ENCODE measurements around the gene ITPR1.
"Not testable (repeated sequence)": the region's sequence is repeated elsewhere in the genome, so short reads cannot be mapped to it uniquely, and the experiment has no call there.

The ITPR1 gene

DNA sequence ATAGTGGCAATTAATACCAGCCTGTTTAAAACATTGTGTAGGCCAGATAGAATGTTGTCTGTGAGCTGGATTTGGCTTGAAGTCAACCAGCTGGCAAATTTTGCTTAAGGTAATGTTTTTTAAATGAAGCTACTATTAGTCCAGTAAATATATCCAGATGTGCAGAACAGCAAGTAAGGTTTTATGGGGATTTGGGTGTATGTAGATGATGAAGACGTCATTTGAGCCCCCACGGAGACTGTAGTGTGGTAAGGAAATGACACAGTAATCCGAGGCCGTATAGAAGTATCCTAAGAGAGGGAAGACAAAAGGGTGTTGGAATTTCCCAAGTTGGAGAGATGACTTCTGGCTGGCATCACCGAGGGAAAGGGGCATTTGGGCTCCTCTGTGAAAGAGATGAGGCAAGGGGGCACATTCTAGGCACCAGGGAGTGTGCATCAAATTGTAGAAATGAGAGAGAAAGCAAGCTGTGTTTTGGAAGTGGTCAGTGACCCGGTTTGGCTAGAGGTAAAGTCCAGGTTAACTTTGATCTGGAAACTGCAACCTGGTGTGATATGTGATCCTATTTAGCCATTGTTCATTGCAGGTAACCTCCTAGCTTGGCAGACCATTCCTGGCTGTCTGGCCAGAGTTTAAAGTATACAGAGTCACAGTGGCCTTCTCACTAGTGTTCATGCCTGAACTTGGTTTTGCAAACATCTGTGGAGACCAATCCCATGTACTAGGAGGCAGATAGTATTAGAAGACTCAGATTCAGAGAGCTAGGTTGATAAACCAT lies 104.2 kb downstream of the ITPR1 start:
- peak in 1 of 3 donors; percentile 35 for DNase-seq

DNA sequence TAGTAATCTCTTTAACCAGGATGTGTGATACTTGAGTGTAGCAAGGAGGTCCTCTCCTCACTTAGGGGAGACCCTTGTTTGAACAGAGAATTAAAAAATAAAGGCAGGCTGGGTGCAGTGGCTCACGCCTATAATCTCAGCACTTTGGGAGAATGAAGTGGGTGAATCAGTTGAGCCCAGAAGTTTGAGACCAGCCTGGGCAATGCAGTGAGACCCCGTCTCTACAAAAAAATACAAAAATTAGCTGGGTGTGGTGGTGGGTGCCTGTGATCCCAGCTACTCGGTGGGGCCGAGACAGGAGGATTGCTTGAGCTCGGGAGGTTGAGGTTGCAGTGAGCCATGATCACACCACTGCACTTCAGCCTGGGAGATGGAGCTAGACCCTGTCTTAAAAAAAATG lies 105.1 kb downstream of the ITPR1 start:
- DNase-seq = not testable (repeated sequence)

DNA sequence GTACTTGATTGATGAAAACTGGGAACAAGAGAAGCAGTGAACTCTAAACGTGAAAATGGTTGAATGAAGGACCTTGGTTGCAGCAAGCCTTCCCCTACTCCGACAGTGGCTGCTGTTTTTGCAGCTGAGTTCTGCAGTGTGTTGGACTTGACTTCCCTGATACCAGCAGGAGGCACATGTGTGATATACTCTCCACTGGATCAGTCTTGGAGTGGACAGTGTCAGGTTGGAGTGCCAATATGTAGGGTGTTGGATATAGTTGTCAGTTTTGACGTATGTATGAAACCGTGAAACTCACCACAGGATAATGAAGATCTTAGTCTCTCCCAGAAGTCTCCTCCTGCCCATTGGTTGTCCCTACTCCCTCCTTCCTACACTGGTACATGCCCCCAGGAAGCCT lies 106.5 kb downstream of the ITPR1 start:
- DNase-seq = no peak

DNA sequence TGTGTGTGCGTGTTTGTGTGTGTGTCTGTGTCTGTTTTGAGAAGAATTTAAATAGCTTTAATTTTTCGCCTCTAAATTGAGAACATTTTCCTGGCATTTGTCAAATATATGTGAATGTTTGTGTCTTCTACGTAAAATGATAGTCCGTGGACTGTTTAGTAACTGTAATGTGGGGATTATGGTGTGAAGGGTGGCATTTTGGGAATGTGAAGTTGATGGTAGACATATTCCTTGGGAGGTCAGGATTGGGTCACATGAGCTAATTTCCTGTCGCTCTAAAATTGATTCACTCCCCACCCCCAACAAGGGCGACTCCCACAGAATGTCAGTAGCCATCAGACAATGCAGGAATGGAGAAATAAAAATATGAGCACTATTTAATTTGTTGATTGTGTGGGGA lies 107.3 kb downstream of the ITPR1 start:
- no peak for DNase-seq

DNA sequence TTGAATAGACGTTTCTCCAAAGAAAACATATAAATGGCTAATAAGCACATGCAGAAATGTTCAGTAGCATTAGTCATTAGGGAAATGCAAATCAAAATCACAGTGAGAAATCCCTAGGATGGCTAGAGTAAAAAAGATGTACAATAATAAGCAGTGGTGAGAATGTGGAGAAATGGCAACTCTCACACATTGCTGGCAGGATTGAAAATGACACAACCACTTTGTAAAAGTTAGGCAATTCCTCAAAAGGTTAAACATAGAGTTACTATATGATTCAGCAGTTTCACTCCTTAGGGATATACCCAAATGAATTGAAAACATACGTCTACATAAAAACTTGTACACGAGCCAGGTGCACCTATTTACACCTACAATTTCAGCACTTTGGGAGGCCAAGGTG lies 108.7 kb downstream of the ITPR1 start:
- peak; percentile 42 to 82 (median 62) for DNase-seq

DNA sequence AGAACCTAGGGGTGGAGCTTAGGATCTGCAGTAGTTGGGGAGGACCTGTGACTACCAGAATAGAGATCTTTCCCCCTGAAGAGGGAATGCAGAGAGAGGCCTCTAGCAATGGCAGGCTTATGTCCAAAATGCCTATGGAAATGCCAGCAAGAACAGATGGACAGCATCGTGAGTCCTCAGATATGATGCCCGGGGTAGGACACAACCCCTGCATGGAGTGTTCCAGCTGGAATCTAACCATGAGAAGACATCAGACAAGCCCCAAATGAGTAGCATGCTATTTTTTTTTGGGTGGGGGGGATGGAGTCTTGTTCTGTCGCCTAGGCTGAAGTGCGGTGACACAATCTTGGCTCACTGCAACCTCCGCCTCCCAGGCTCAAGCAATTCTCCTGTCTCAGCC lies 111.5 kb downstream of the ITPR1 start:
- DNase-seq = no peak

DNA sequence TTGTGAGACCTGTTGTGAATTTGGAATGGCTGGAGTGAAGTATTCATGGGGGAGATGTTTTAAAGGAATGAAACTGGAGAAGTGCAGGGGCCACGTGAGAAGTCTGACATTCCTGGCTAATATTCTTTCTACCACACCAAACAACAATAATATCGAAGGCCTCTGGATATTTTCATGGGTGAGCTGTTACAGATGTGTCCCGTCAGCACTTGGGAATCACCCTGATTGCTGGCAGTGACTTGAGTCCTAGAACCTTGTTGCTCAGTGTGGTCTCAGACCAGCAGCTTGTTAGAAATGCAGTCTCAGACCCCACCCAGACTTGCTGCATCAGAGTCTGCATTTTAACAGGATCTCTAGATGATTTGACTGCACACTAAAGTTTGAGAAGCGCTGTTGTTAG lies 113.8 kb downstream of the ITPR1 start:
- DNase-seq = no peak

DNA sequence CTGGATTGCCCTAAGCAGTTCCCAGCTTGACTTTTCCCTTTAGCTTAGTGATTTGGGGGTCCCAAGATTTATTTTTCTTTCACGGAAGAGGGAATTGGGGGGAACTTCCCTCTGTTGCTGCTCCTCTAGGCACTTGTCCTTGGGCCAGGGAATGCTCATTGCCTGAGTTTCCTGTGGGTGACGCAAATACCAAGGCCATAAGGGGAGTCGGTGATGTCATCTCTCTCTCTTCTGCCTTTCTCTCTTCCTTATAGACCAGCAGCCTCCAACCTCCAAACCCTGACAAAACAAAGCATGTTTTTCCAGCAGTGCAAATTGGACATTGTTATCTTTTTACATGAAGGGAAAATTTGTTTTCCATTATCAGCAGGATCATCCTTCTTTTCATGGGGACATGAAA lies 120.2 kb downstream of the ITPR1 start:
- peak; percentile 51 to 55 (median 52) for DNase-seq

DNA sequence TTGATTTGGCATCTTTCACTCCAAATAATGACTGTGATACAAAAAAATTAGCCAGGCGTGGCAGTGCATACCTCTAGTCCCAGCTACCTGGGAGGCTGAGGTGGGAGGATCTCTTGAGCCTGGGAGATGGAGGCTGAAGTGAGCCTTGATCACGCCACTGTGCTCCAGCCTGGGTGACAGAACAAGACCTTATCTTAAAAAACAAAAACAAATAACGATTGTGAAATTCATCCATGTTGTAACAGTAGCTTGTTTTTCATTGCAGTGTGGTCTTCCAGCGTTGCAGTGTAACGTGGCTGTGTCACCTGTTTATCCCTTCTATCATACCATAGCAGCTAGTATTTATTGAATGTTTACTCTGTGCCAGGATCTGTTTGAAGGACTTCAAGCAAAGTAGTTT lies 120.9 kb downstream of the ITPR1 start:
- no peak for DNase-seq

DNA sequence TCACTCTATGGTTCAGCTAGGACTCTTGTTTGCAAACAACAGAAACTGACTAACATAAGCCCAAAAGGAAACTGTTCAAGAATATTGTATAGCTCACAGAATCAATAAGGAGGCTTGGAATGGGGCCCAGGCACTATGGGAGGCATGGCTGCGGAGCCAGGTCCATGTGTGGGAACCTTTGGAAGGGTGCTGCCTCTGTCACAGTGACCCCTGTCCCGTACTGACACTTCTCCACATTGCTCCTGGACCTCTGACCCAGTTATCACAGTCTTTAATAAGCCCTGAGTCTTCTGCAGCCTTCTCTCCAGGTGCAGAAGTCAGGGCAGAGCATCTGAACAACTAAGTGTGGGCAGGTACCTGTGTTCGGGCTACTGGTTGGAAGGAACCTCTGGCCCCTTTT lies 121.8 kb downstream of the ITPR1 start:
- no peak for DNase-seq

DNA sequence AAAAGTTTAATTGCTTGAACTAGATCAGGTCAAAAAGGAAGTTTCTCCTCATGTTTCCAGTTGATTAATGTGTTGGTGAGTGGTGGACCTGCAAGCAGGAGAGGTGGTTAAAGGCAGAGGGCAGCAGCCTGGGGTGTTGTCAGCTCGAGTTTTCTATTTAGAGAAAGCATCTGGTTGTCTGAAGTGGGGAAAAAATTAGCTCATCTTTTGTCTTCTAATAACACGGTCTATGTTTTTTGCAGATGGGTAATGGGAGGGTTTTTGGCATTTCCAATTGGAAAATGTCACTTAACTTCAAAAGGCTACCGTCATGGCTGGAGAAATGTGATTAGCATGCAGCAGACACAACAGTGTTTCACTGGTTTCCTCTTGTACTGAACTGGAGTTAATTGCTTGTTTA lies 122.6 kb downstream of the ITPR1 start:
- no peak for DNase-seq

DNA sequence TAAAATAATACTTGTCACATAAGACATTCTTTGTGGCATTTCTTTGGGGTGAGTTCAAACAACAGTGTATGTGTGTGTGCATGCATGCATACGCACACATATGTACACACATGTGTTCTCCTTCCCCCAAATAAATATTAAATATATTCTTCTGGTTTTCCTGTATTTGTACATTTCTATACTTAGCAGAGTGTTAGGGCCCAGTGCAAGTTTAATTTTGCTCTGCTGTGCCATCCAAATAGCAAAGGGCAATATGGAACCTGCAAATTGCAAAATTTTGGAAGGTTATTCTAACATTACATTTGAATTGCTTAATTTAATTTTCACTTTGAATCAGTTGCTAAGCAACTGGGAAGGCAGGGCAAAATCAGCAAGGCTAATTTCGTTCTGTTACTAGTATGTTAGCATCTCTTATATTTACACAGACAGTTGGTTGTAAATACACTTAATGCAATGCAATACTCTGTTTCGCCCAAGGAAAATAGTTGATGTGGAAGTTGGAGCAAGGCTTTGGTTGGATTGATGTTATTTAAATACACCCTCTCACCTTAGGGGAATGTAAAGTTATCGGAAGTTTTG lies 130.4 kb downstream of the ITPR1 start:
- DNase-seq = no peak

DNA sequence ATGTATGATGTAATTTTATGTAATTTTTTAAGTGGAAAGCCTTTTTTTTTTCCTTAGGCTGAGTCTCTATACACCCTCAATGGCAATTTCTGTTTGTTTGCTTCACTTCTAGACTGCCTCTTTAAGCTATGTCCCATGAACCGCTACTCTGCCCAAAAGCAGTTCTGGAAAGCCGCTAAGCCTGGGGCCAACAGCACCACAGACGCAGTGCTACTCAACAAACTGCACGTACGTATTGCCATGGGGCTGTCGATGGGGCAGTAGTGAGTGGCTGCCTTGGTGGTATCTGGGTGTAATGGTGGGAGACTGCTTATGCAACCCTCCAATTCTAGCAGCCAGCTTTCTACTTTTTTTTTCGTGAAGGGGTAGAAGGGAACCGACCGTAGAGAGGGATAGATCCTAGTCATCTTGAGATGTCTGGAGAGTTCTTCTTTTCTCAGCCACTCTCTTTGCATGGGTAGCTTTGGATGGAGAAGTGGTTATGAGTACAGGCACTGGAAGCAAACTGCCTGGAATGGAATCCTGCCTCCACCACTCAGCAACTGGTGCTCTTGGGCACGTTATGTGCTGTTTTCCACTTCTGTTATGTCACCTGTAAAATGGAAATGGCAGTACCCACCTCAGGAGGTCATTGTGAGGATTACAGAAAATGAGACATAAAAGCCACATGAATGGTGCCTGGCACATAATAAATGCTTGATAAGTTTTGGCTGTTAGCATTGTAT lies 134.7 kb downstream of the ITPR1 start:
- DNase-seq = no peak

DNA sequence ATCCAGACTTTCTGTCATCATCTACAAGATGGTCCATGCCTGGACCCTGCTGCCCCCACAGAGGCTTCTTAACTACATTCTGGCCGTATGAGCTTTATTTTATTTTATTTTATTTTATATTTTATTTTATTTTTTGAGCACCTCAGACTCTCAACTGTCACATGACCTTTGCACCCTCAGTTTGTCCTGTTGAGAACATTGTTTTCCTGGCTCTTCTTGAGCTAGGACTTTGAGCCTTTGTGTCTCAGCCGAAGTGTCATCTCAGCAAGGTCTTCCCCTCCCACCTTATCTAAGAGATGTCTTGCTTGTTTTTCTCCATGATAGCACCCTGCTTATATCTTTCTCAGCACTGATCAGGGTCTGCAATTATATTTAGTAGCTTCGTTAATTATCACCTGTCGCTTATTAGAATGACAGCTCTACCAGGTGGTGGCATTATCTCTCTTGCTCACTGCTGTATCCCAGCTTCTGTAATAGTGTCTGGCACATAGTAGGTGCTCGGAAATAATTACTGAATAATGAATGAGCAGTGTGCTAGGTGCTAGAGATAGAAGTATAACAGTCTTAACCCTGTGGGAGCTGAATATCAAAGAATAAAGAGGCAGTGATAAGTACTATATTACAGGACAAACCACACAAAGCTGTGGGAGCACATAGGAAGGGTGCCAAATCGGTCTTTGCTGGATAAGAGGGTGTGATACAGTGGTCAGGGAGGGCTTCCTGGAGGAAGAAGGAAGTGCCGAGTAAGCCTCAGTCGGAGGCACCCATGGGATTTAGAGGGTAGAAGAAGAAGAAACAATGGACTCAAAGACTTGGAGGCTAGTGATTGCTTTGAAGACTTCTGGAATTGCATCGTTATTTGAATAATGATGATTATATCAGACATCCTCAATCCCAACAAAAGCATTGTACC lies 136.2 kb downstream of the ITPR1 start:
- DNase-seq = no peak

DNA sequence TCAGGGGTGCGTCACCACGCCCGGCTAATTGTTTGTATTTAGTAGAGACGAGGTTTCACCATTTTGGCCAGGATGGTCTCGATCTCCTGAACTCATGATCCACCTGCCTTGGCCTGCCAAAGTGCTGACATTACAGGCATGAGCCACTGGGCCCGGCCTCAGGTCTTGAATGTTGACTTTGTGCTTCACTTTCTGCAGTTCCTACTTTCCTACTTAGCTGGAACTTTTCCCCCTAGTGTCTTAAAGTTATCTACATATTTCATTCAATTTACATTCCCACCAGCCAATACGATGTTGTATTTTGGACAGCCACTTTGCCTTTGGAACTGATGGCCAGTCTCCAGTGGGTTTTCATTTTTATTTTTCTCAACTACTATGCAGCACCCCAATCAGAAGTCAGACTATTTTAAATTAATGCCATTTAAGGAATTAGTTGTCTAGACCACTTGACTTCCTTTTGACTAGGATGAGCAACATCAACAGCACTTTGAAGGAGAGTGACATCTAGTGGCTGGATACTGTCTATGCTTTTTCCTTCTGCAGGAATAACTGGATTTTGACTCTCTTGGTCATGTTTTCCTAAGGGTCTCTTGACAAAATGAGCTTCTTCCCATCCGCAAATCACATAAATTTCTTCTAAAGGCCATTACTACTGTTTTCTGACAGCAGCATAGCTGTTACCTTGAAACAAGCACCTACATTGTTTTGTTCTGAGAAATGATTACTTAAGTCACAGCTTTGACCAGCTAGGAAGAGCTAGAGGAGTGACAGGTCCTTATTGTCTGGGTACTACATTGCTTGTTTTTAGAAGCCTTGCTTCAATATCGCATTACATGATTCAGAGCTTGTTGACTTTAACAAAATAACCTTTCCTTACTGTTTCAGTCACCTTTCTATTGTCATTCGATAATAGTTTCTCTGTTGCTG lies 140.2 kb downstream of the ITPR1 start:
- DNase-seq = peak; percentile 68 to 87 (median 78)

DNA sequence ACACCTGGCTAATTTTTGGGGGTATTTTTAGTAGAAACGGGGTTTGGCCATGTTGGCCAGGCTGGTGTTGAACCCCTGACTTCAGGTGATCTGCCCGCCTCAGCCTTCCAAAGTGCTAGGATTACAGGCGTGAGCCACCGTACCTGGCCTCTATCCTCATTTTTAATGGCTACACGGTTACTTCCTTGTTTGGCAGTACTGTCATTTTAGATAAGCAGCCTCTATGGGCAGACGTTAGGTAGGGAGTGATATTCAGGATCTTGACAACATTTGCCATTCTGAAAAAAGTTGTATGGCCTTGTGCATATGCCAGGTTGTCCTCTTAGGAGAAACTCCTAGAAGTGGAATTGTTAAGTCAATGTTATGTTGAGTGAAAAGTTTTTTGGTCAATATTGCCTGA lies 141.7 kb downstream of the ITPR1 start:
- DNase-seq = no peak

DNA sequence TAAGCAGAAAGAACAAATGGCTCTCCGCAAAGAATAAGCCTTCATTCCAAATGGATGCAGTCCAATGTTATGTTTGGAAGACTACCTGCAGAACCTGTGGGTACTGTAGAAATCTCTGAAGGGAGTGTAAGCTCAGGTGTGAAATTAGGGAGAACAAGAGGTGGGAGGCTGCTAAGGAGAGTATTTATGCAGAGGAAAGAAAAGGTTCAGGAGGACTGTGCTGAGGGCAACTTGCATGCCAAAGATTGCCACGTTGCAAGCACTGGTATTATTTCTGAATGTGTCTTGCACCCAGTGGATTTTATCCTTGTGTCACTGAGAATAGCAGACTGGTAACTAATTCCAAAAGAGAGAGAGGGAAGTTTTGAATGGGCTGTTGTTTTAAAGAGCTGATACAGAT lies 144.1 kb downstream of the ITPR1 start:
- DNase-seq = no peak

DNA sequence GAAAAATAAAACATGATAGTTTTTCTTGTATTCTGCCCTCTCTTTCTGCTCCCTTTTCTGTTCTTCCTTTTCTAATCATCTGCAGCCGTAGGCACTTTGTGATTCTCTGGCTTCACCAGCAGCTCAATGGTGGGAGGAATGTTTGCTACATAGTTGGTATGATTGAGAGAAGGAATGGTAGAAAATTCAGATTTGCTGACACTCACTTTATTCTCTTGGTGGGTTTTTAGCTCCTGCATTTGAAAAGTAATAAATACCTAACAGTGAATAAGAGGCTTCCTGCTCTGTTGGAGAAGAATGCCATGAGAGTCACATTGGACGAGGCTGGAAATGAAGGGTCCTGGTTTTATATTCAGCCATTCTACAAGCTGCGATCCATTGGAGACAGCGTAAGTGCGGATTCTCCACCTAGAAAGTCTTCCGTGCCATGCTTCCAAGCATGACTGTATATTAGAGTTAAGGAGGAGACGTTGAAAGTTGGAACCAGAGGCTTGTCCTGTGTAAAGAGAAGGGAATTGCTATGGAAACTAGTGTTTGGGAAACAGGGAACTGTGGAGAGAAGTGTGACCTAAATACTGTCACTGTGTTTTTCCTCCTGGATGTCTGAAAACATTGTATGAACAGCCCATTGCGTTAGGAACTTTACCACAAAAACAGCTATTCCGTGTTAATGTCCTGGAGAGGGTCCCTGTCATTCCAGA lies 148.9 kb downstream of the ITPR1 start:
- no peak for DNase-seq

DNA sequence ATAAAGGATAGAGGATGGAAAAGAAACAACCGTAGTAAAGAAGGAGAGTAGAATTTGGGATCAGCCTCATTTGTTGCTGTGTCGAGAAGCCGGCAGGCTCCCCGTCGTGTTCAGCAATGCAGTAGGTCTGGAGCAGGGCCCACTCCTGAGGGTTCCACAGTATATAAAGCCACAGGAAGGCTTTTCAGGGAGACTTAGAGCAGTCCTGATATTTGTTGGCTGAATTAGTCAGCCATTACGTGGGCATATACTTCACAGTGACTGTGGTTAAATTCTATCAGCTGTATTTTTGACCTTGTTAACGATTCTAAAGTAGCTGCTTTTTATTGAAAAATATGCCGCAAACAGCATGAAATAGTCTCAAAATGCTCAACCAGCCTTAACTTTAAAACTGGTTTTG lies 149.5 kb downstream of the ITPR1 start:
- no peak for DNase-seq

DNA sequence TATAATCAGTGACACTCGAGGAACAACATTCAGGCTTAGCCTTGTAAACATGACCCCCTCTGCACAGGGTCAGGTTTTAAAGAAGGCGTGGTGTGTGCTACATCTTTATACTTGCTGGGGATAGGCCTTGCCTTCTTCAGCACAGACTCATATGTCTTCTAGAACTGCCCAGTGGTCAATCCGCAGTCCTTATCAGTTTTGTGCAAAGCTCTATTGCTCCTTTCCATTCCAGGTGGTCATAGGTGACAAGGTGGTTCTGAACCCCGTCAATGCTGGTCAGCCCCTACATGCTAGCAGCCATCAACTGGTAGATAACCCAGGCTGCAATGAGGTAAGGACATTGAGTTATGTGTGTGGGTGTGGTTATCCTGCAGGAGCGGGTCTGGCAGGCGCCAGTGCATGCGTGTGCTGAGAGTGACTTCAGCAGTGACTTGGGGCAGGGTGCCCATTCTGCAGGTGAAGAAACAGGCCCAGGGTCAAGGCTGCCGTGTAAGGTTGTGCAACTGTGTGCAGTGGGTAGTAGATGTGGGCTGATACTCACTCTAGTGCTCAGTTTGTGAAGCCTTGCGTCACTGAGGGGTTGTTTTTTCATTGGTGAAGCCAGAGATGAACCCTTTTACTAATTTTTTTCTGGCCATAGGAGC lies 150.9 kb downstream of the ITPR1 start:
- peak in 2 of 3 donors; percentile 5 to 13 for DNase-seq

DNA sequence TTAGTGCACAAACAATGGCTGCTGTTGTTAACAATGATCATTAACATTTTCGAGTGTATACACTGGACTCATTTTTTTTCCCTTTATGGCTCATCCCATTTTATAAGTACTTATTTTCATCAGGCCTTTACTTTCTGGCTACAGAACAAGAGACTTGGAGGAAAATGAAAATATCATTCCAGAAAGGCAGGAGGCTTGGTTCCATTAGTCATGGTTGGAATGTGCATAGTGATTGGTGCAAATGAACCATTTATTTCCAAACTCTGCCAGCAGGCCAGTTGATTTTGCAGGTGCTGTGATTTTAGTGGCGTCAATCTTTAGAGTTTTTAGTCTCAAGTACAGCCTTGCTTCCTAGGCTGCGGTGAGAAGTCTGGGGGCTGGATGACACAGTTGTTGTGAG lies 151.8 kb downstream of the ITPR1 start:
- DNase-seq = no peak
